DND-41 (cell line): ENCODE data around the gene ACBD5.

ENCODE experiments used
- CTCF ChIP-seq: IDR thresholded peaks from 2 replicates; pipeline ENCODE4 v1.5.1; 2012; ENCODE audit warnings: borderline replicate concordance, low read length, moderate library complexity, mild to moderate bottlenecking; ENCODE audit not compliant: poor library complexity, severe bottlenecking; ENCODE audit errors: extremely low read depth
- EZH2 ChIP-seq: IDR thresholded peaks from 3 replicates; pipeline ENCODE4 v1.6.1; 2012; ENCODE audit warnings: borderline replicate concordance, low read depth, mild to moderate bottlenecking, moderate library complexity, low read length, inconsistent platforms; ENCODE audit not compliant: severe bottlenecking

DNA sequence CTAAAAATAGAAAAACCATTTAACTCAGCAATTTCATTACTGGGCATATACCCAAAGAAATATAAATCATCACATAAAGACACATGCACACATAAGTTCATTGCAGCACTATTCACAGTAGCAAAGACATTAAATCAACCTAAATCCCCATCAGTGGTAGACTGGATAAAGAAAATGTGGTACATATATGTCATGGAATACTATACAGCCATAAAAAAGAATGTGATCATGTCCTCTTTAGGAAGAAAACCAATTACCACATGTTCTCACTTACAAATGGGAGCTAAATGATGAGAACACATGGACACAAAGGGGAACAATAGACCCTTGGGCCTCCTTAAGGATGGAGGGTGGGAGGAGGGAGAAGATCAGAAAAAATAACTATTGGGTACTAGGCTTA, 36.0 kb upstream of the ACBD5 start:
- TF ChIP-seq CTCF: no peak
- TF ChIP-seq EZH2: no peak
